IPS DF 19.7 (cell line): ENCODE results near the gene PYGM.

Experiments used
- DNase-seq: peaks from one replicate; pipeline ENCODE4 v3.0.0-alpha.2; 2013; ENCODE audit warnings: low read depth, low spot score

PYGM gene

DNA sequence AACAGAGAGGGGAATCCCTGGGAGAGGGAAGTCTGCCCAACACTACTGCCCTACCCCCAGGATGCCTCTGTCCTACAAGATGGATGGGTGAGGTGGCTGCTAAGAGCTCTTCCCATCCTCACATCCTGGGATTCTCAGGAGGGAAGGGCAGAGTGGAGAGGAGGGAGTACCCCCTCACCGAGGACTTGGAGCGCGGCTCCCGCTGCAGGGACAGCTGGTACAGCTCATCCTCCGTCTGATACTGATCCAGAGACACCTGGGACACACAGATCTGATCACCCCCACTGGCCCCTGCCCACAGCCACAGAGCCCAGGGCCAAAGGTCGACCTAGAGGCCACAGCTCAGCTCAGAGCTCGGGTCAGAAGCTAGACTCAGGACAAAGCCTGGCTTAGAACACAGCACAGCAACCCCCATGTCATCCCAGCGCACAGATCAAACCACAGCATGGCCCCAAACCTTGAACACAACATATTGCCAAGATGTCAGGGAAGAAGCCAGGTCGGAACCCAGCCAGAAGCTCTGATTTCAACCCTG lies 24.0 kb downstream of the PYGM start:
- DNase-seq = no peak

- DNase-seq = no peak
These were observed 24.7 kb downstream of the PYGM start for GRCh38 chr11:64734811-64735724.

- no peak for DNase-seq
These were observed 28.2 kb downstream of the PYGM start for GRCh38 chr11:64731601-64732000.

GRCh38 chr11:64729851-64730382 lies 29.9 kb downstream of the PYGM start:
- no peak for DNase-seq

DNA sequence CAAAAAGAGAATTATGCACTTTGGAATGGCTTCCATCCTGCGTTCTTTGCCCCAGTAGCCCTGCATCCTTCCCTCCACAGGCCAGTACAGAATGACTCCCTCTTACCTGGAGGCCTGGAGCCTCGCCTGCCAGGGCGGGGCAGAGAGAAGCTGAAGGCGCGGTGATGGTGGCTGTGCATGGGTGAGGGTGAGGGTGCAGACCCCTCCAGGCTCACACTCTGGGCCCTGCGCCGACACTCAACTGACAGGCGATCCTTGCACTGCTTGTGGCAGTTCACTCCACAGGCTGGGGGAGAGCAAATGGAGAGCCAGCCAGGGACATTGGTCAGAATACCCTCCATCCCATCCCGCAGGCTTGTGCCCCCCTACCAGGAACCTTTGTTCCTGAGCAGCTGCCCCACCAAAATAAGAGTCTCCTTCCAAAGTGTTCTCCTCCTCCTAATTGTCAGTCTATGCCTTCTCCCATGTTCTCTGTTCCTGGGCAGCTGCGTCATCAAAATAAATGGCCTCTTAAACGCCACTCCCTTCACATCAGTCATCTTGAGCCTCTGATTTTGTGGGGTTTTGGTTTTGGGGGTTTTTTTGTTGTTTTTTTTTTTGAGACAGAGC lies 30.9 kb downstream of the PYGM start:
- DNase-seq = no peak

- DNase-seq = no peak
These were observed 32.8 kb downstream of the PYGM start for GRCh38 chr11:64726867-64727530.

- no peak for DNase-seq
These were observed 33.5 kb downstream of the PYGM start for GRCh38 chr11:64726211-64726641.

- DNase-seq = no peak
These were observed 34.8 kb downstream of the PYGM start for GRCh38 chr11:64724863-64725532.

DNA sequence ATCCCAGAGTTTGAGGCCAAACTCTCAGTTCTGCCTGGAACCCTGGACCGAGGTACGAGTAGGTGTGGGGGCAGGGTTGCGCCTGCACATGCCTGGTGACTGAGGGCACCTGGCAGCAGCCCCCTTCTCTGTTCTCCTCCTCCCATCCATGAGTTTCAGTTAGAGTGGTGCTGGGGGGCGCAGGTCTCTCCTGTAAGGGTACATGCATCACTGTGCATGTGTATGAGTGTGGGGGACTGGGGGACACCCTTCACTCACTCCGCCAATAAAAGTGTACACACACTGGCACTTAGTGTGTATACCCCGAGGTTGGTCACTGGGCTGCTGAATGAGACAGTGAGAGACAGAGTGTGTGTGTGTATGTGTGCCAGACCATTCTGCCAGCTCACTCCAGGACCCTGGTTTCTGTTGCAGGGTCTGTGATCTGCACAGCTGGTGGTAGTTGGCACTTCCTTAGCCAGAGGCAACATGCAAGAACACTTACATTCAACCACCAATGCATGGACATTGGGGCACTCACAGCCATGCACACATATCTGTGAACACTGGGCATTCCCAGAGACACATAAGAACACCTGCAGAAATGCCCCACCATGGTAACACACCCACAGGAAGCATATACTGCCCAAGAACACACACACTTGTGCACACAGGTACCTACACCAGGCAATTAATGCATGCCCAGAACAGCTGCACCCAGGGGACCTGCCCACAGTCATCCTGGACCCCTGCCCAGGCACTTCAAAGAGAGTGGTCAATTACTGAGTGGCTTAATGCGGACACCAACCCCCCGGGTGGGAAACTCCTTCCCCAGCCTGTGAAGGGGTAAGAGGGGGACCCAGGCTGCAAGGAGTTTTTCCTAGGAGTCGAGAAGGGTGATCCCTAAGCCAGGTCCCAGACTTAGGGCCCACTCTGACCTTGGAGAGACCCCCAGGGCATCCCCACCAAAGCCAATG lies 35.6 kb downstream of the PYGM start:
- no peak for DNase-seq

DNA sequence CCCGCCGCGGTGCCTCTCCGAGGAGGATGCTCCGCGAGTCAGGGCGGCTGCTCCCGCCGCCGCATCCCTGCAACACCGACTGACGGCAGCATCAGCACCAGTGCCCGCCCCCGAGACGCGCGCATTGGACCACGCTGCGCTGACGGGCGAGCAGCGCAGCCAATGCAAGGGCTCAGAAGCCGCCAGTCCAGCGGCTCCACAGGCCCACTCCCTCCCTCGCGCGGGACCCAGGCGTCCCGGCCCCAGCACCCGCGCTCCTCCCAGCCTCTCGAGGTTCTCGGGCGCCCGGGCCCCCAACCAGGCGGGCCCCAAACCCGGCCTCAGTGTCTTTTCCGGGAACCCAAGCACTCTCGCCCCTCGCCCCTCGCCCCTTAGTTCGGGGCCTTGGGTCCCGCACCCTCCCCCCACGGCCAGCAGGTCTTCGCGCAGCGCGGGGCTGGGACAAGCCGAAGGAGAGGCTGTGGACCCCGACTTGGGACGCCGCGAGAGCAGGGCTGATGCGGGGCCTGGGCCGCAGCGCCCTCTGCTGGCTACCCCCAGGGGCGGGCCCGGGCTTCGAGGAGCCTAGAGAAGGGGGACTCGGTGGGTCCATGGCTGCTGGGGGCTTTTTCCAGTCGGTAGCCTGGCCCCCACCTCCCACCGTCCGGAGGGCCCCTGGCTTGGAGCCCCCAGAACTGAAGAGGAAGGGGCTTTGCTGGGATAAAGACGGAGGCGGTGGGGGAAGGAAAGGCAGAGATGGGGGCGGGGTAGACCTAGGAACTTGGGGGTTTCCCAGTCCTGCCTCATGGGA lies 36.5 kb downstream of the PYGM start, which contains the start of gene NRXN2:
TSS of gene NRXN2 (minus strand) at position 81 of the 790 bp plus-strand sequence. CDS start 9,498 bp downstream, outside the sequence.
- DNase-seq = no peak

DNA sequence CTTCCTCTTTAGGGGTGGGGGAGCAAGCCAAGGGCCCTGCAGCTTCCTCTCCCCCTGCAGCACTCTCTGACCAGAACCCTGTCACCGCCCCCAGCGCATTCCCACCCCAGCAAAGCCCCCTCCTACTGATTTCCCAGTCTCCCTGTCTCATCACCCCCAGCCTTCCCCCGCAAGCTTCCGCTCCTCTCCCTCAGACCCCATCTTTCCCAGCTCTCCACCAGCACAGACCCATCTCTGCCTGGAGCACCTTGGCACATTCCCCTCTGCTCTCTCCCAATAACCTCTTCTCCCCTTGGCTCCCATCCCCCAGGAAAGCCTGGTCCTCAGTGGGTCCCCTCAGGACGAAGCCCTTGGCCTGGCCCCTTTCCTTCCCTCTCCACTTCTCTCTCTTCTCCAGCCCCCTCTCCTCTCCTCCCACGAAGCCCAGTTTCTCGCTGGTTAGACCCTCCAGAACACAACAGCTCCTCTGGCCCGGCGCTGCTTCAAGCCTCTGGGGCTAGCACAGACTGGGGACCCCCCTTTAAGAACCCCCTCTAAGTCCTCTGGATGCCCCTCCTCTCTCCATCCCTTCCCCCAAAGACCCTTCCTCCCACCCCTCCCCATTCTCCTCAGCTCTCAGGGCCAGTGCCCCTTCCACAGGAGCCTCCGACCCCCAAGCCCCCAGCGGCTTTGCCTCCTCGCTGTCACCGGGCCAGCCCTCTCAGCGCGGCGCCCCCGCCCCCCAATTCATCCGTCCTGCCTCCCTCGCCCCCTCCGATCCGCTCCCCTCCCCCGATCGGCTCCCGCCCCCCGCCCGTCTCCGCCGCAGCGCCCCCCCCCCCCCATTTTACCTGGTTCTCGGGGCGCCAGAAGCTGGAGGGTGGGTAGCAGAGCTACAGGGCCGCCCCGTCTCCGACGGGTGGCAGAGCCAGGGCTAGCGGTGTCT lies 37.4 kb downstream of the PYGM start:
- no peak for DNase-seq

DNA sequence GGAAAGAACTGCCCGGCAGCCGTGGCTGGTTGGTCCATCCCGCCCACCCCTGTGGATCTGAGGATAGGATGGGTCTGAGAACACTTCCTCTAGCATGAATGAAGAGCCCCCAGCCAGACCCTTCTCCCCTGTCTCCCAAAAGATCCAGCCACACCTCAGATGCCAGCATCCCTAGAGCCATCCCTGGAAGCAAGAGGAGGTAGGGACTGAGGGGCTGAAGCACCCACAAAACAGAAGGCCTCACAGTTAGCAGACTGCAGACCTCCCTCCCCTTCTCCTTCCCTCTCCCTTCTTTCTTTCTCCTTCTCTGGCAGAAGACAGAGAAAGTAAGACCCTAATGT lies 38.4 kb downstream of the PYGM start:
- DNase-seq = no peak

DNA sequence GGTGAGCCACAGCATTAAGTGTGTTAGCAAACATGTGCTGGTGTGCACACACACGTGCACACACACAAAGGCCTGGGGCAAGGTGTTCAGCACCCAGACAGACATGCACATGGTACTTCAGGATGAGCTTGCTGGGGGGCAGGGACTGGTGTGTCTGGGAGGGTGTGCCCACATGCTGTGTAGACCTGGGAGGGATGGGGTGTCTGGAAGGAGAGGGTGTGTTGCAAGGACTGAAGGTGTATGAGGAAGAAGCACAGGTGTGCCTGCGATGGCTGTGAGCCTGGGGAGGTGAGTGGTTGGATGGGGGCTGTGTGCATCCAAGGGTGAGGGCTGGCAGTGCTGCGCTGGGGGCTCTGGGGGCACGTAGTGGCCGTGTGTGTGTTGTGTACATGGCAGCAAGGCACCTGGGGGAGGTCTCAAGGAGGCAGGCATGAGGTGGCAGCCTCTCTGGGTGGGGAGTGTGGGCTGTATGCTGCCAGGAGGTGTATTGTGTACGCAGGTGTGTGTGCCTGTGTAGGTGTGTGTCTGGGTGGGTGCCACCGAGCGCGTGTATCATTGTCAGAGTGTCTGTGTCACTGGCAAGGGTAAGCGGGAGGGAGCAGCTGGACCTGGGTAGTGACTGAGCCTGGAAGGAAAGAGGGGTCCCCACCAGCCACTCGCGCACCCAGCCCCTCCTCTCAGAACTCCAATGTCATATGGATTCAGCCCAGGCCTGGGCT lies 39.0 kb downstream of the PYGM start:
- no peak for DNase-seq

- no peak for DNase-seq
These were observed 39.6 kb downstream of the PYGM start for GRCh38 chr11:64720167-64720566.

- DNase-seq = no peak
These were observed 40.4 kb downstream of the PYGM start for GRCh38 chr11:64719406-64719805.

DNA sequence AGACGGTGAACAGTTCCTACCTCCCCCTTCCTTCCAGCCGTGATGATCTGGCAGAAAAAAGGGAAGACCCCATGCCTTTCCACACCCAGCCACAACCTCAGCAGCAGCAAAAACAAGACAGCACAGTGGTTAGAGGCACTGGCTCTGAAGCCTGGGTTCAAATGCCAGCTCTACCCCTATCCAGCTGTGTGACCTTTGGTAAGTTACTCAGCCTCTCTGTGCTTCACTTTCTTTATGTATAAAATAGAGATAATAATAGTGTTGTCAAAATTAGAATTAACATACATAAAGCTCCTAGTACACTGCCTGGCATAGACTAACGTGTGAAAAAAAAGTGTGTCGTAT lies 41.0 kb downstream of the PYGM start:
- DNase-seq = no peak

DNA sequence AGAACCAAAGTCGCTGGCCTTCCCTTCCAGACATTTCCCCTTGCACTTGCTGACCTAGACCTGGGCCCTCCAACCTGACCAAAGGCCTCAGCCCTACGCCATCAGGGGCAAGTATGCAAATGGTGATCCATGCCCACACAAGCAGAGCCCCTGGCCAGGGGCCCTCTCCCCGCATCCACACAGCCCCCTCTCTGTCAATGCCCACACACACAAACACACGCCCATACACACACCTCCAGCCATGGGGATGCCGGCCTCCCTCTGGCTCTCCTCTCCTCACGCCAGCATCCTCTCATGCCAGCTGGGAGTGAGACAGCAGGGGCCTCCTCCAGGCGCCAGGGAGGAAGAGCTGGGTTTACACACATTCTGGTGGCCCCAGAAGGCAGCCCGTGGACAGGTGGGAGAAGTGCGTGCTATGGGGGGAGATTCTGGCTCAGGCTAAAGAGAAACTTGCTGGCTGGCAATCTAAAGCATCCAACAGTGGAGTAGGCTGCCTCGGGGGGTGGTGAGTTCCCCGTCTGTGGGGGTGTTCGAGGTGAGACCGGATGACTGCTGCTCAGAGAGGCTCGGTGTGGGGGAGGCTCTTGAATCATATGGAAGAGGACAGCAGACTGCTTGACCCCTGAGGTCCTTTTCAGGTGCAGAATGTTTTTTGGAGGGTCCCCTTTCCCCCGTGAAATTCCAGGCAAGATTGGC lies 41.5 kb downstream of the PYGM start:
- DNase-seq = no peak
